Erythroblast (primary cell): ENCODE results near the gene MAST3.

Source experiments
- GATA1 ChIP-seq: IDR thresholded peaks from 2 replicates; pipeline ENCODE4 v1.6.1; 2011; ENCODE audit warnings: low read depth, mild to moderate bottlenecking, control low read depth, low read length, moderate library complexity
- POLR2A ChIP-seq: IDR thresholded peaks from 2 replicates; pipeline ENCODE4 v1.6.1; 2011; ENCODE audit warnings: mild to moderate bottlenecking, low read length

- TF ChIP-seq POLR2A (no peak), GATA1 (no peak)
Measured at GRCh38 chr19:18119717-18120105, 22.1 kb downstream of the MAST3 start.
